B cell (primary cell): ENCODE results near the gene ARFGAP2.

Source experiments
- EZH2 ChIP-seq: IDR thresholded peaks from 2 replicates; pipeline ENCODE4 v1.6.1; 2012; ENCODE audit warnings: borderline replicate concordance, low read depth, mild to moderate bottlenecking, moderate library complexity, low read length; ENCODE audit not compliant: insufficient read depth, poor library complexity, severe bottlenecking
- TF ChIP-seq, protein P1 (sequence below): fragments of 200-600 bp; IDR thresholded peaks from one replicate; pipeline ENCODE4 v1.8.0; 2022; ENCODE audit warnings: antibody characterized with exemption, mild to moderate bottlenecking

GRCh38 chr11:47212938-47213337 is 36.3 kb upstream of the ARFGAP2 start:
- TF ChIP-seq, protein P1, sequence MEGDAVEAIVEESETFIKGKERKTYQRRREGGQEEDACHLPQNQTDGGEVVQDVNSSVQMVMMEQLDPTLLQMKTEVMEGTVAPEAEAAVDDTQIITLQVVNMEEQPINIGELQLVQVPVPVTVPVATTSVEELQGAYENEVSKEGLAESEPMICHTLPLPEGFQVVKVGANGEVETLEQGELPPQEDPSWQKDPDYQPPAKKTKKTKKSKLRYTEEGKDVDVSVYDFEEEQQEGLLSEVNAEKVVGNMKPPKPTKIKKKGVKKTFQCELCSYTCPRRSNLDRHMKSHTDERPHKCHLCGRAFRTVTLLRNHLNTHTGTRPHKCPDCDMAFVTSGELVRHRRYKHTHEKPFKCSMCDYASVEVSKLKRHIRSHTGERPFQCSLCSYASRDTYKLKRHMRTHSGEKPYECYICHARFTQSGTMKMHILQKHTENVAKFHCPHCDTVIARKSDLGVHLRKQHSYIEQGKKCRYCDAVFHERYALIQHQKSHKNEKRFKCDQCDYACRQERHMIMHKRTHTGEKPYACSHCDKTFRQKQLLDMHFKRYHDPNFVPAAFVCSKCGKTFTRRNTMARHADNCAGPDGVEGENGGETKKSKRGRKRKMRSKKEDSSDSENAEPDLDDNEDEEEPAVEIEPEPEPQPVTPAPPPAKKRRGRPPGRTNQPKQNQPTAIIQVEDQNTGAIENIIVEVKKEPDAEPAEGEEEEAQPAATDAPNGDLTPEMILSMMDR: no peak
- no peak for TF ChIP-seq EZH2
